ENCODE data around the gene RAB4B.
A peak's percentile ranks its signal among the peaks of the same experiment; 100 is the strongest.
"Not testable (repeated sequence)": the region's sequence is repeated elsewhere in the genome, so short reads cannot be mapped to it uniquely, and the experiment has no call there.

Gene RAB4B

DNA sequence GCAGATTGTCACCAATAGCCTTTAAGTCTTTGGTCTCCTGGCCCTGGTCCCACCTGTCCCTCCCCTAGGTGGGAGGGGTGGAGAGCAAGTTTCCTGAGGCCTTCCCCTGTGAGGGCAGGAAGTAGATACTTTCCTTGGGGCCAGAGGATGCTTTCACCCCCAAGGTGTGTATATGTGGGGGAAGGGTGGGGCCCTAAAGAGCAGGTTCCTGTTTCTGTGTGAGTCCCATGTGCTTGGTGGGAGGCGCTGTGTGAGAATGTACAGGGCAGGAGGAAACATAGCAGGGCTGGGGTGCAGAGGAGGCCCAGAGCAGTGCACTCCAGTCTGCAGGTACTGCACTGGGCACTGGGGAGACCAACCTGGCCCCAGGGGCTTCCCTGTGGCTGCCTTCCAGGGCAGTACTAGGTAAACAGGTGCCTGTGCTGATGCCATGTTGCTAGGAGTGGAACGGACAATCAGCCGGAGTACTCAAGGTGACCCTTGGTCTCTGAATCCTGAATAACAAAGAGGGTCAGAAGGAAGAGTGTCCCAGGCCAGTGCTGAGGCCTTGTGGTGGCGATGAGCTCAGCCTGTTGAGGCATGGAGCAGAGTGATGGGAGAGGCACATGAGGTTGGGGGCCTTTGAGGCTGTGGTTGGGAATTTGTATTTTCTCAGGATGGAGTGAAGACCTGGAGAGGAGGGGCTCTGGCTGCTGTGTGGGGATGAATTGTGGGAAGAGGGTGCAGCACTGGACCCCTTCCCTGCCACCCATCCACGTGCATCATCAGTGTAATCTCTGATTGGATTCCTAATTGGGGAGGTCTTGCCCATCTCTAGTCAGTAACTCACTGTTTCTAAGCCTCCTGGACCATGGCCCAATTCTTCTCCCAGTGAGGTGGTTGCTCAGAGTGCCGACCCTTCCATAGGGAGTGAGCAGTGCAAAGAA is 26.1 kb downstream of the RAB4B start:
- DNase-seq (ENCODE audit: low read depth in 2 of 2): no peak

DNA sequence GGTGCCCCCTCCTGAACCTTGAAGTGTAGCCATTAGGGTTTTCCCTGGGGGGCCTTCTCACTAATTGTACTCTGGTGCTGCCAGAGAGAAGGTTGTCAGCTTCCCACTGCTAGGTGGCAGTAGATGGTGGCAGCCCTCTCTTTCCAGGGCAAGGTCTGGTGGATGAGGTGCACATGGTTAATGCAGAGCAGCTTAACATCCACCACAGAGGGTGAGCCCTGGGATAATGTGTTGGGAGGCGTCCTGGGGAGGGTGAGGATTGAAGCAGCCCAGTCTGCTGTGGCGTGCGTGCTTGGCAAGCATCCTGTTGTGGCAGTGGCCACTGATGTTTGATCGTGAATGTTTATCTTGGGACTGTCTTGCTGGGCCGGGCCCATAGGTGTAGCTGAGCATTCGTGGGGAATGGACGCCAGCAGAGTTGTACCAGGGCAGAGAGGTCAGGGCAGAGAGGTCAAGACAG is 26.8 kb downstream of the RAB4B start:
- no peak for DNase-seq (ENCODE audit: low read depth in 2 of 2)

DNA sequence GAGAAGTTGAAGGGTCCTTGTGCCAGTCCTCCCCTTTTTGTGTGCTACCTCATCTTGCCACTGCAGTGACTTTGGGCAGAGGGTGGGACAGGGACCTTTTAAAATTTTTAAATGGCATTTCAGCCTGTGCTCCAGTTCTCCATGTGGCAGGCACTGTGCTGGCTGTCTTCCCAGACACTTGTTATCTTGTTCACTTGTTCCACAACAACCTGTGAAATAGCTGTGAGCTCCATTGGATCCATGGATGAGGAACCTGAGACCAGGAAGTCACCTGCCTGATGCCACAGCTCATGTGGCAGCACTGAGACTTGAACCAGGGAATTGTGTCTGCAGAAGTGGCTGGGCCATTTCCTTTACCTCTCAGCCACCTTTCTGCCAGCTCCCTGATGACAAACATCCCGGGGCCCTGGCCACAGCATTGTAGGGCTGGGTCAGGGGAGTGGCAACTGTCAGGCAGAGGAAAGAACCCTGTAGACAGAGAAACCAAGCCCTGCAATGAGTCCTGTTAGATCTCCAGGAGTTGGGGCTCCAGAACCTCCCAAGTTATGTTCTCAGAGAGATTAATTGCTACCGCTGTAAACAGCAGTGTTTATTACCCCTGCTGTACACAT is 27.3 kb downstream of the RAB4B start:
- DNase-seq (ENCODE audit: low read depth in 2 of 2): no peak

DNA sequence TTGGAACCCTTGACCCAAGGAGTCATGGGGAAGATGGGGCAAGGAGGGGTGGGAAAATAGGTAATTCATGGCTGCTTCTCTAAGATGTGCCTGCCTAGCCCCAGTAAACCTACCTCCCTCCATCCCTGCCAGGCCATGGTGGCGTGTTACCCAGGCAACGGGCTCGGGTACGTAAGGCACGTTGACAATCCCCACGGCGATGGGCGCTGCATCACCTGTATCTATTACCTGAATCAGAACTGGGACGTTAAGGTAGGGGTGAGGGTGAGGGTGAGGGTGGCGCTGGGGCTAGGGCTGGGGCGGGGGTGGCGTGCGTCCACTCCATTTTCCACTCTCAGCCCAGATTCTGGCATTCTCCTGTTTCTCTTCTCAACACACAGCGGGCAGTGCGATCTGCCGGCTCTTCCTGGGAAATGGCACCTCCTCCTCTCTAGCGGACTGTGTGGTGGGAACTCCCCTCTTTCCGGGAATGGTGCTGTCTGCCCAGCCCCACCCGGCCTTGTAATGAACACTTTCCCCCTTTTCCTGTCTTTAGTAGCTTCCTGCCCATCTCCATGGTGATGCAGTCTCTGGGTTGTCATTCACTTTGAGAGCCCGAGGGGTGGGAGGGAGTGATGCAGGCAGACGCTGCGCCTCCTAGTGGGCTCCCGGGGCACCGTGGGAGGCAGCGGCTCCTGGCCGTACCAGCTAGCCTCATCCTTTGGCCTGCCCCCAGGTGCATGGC is 28.5 kb downstream of the RAB4B start:
- peak; percentile 46 to 60 for DNase-seq (ENCODE audit: low read depth in 2 of 2)

DNA sequence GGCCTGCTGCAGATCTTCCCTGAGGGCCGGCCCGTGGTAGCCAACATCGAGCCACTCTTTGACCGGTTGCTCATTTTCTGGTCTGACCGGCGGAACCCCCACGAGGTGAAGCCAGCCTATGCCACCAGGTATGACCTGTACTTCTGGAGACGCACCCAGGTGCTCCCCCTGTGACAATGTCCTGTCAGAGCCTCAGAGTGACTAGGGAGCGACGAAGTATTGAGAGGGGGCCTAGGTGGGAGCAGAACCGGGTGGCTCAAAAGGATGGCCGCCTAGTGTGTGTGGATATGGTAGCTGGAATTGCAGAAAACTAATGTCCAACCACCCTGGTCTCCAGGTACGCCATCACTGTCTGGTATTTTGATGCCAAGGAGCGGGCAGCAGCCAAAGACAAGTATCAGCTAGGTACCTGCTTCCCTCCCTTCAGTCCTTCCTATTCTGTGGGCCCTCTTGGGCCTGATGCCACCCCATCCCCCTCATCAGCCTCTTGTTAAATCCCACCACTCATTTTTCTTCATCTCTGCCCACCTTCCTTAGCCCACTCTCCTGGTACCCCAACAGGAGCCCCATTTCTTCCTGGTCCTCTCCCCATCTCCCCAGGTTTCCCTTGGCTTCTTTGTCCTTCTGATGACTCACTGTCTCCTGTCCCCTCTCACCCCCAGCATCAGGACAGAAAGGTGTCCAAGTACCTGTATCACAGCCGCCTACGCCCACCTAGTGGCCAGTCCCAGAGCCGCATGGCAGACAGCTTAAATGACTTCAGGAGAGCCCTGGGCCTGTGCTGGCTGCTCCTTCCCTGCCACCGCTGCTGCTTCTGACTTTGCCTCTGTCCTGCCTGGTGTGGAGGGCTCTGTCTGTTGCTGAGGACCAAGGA is 29.3 kb downstream of the RAB4B start:
- DNase-seq (ENCODE audit: low read depth in 2 of 2): no peak

DNA sequence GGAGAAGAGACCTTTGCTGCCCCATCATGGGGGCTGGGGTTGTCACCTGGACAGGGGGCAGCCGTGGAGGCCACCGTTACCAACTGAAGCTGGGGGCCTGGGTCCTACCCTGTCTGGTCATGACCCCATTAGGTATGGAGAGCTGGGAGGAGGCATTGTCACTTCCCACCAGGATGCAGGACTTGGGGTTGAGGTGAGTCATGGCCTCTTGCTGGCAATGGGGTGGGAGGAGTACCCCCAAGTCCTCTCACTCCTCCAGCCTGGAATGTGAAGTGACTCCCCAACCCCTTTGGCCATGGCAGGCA is 29.9 kb downstream of the RAB4B start:
- no peak for DNase-seq (ENCODE audit: low read depth in 2 of 2)

DNA sequence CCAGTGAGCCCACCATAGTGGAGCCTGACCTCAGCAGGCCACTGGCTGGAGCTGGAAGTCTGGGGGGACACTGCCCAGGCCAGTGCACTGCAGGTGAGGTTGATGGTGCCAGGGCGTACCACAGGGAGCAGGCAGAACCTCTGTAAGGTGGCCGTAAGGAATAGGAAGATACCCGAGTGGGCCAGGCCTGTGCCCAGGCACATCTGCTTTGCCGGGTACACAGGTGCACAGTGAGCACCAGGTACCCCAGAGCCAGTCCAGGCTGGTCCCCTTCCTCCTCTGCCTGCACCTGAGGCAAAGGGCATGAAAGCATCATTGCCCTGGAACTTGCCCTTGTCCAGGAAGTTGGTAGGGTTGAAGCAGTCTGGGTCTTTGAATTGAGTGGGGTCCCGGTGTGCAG is 30.4 kb downstream of the RAB4B start:
- no peak for DNase-seq (ENCODE audit: low read depth in 2 of 2)

DNA sequence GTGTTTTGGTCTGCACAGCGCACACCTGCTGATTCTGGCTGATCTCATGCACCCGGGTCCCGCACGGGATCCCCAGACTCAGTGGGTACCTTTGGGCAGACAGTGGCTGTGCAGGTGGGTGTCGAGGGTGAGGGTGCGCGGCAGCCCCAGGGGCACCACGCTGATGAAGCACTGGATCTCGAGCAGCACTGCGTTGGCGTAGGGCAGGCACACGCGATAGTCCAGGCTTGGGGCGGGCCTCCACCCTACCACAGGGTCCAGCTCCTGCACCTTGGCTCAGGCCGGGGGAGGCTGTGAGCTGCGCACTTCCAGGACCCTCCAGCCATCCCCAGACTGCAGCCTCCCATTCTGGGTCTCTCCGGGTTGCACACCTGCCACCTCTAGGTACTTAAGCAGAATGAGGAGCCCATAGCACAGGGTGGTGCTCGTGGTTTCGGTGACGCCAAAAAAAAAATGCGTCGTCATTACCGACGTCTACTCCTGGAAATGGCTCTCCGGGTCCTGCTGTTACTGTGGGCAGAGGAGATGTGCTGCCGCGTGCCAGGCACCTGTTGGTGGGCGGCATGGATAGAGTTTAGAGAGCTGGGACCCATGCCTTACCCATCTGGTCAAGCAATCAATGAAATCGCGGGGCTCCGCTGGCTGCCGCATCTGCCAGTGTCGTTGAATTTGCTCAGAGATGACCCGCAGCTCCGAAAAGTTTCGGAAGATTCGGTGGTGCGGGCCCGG is 31.5 kb downstream of the RAB4B start:
- no peak for DNase-seq (ENCODE audit: low read depth in 2 of 2)

DNA sequence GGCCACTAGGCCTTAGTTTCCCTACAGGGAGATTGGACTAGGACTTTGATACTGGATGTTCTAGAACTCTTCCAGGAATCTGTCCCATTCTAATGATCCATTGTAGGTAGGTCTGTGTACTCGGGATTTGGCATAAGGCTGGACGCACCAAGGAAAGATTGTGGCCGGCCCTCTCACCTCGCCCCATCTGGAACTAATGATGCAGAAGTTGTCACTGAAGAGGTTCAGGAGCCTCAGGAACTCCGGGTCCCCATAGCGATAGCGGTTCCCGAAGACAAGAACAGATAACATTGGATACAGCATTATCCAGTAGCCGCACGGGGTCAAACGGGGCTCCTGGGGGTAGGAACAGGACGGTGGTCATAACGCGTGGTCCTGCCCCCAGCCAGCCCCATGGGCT is 32.1 kb downstream of the RAB4B start:
- DNase-seq (ENCODE audit: low read depth in 2 of 2): no peak

DNA sequence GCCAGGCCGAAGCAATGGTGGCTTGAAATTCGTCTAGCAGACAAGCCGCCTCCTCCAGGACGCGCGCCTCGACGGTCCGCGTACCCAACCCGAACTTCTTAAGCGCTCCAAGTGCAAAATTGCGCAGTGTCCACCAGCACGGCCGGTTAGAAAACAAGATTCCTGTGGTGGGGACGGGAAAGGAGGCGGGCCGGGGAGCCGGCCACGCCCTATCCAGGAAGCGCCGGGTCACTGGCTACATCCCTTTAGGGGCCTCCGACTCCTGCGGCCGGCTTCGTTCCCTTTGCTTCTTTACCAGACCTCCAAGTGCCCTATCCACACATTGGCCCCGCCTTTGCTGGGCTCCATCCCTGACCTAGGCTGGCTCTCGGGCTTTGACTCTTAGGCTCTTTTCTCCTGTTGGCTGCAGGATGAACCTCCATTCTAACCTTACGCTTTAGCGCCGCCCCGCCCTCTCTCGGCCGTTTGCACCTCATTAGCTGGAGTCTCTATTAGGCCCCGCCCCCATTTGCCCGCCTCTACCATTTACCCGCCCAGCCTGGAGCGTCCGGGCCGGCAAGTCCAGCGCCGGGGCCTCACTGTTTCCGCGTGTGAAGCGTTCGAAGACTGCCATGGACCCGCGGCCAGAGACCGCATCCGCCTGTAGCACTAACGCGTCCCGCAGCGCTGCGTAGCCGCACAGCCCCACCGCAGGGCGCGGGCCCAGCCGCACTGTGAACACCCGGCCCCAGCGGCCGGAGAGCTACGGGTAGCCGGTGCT is 32.8 kb downstream of the RAB4B start:
- DNase-seq (ENCODE audit: low read depth in 2 of 2): peak in 1 of 2 donors; percentile 39

DNA sequence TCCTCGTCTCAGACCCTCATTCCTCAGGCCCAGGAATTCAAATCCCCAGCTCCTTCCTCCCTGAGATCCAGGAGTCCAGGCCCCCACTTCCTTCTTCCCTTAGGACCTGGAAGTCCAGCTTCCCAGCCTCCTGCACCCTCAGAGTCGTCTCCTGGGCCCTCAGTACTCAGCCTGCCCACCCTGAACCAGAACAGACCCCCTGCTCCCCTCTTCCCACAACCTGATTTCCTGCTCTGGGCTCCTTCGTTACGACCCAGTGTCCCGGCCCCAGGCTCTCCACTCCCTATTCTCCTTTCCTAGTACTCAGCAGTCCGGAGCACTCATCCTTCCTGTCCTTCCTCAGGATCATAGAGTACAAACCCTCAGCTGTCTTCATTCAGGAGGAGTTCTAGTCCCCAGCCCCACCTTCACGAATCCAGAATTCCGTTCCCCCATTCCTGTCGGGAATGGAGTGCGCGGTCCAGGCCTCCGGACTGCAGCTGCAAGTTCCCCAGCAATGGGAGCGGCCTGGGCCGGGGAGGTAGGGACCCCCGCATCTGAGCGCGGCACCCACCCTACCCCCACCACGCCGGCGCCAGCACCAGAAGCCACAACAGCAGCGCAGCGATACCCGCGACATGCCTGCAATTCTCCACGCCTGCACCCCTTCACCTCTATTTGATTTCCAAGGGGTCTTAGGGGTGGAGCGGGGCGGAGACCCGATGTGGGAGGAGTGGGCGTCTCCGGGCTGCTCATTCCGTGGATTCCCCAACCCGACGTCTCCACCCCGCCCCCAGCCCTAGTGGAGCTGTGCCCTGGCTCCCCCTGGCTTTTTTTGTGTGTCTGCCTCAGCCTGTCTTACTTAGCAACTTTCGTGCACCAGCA is 33.7 kb downstream of the RAB4B start:
- DNase-seq (ENCODE audit: low read depth in 2 of 2): no peak

DNA sequence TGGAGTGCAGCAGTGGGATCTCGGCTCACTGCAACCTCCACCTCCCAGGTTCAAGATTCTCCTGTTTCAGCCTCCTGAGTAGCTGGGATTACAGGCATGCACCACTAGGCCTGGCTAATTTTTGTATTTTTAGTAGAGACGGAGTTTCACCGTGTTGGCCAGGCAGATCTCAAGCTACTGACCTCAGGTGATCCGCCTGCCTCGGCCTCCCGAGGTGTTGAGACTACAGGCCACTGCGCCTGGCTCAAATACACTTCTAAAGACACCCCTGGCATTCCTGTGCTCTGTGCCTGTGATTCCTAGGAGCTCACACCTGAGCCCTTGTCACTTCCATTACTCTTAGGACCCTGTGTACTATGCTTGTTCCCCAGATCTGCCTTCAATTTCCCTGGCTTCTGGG is 34.5 kb downstream of the RAB4B start:
- DNase-seq (ENCODE audit: low read depth in 2 of 2): not testable (repeated sequence)

DNA sequence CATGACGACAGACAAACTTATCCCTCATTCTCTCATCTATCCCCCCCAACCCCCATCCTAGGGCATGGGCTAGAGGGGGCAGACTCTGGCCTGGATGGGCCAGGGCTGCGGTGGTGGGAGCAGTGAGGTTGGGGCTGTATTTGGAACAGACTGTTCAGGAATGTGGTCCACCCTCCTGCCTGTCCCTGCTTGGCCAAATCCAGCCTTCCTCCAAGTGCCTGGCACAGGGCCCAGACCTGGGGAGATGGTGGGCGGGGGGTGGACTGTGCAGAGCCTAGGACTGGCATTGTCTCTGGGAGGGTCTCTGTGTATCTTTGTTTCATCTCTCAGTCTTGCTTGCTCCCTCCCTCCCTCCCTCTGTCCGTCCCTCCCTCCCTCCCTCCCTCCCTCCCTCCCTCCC is 35.1 kb downstream of the RAB4B start:
- DNase-seq (ENCODE audit: low read depth in 2 of 2): no peak

DNA sequence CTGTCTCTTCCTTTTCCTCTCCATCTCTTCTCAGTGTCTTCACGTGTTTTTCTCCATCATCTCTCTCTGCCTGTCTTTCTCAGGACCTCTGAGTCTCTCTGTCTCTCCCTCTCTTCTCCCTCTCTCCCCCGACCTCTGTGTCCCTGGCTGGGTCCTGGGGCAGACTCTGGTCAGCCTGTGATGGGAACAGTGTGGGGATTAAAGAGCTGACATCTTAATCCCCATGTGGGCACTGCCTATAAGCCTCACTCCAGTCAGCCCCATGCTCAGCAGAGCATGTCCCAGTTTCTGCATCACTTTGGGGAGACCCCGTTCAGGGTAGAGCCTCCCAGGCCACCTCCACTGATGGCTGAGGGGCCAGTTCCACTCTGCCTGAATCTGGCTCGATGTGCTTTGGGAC is 37.2 kb downstream of the RAB4B start:
- no peak for DNase-seq (ENCODE audit: low read depth in 2 of 2)

DNA sequence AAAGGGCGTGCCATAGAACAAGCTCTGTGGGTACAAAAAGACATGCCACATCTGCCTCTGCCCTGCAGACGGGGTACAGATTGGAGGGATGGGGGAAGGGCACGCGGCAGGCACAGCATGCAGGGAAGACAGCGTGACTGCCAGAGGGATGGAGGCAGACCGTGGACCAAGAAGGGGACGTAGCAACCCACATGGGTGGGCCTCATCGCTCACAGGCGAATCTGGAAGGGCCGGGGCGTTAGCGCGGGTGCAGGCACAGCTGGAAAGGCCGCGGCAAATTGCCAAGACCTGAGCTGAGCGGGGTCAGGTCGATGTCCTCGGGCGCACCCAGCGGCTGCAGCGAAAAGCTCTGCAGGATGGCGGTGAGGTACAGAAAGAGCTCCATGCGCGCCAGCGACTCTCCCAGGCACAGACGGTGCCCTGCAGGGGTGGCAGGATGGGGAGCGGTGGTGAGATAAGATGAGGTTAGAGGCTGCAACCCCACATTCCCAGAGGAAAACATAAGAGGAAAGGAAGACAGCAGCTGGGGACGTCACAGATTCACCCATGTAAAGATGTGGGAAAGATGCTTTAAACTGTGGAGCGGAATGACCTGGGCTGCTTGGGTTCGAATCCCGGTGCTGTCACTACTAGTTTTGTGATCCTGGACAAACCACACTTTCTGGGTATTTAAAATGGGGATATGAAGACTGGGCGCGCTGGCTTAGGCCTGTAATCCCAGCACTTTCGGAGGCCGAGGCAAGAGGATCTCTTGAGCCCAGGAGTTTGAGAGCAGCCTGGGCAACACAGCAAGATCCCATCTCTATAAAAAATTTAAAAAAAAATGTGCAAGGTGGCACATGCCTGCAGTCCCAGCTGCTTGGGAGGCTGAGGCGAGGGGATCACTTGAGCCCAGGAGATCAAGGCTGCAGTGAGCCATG is 40.7 kb downstream of the RAB4B start:
- DNase-seq (ENCODE audit: low read depth in 2 of 2): peak; percentile 57 to 64

DNA sequence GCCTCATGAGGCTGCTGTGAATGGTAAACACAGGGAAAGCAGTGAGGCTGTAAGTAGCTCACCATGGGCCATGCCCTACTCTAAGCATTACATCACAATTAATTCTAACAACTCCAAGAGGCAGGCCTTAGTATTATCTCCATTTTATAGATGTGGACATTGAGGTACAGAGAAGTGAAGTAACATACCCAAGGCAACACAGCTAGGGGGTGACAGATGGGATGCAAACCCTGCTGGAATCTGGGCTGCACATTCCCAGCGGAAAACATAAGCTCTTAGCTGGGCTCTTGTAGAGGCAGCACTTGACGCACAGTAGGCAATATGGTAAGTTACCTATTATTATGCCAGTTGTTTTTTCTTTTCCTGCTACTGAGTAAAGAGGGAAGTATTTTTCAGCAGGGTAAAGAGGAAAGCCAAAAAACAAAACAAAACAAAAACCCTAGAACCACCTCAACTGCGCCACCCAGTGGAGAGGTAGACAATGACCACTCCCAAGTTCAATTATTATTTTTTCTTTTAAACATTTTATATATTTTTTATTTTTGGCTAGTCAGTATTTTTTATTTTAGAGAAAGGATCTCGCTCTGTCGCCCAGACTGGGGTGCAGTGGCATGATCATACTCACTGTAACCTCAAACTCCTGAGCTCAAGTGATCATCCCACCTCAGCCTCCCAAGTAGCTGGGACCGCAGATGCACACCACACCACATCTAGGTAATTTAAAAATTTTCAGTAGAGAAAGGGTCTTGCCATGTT is 41.6 kb downstream of the RAB4B start:
- DNase-seq (ENCODE audit: low read depth in 2 of 2): not testable (repeated sequence)

DNA sequence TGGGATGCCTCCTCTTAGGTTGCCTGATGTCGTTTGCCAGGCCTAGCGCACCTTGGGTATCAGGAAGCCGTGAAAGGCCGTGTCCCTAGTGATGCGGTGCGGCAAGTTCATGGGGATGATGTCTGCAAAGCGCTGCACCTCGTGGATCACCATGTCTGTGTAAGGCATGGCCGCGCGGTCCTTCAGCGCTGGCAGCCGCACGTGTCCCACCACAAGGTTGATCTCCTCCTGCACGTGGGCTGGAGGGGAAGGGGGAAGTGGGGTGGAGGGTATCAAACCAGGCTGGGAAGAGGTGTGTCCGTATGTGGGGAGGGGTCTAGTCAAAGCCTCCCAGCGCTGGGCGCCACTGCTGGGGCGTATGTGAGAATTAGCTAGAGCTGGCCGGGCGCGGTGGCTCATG is 44.1 kb downstream of the RAB4B start:
- DNase-seq (ENCODE audit: low read depth in 2 of 2): no peak
